ENCODE measurements around the gene FKBP5. TPM values are rescaled to one million over a fixed set of nuclear protein-coding genes. Genes with fewer than 3 reads are reported as not detected.

FKBP5 gene
- total RNA-seq, 1 experiment from 2014 or later: 14.3 TPM

- Mint-ChIP-seq H3K36me3 (ENCODE audit: insufficient read depth, unreplicated experiment) (no peaks in the 10 kb centered on the region), H3K27me3 (ENCODE audit: unreplicated experiment) (peaks cover 59% of the 10 kb centered on the region), H3K4me1 (ENCODE audit: low read depth, unreplicated experiment) (peaks cover 8% of the 10 kb centered on the region), H3K4me3 (ENCODE audit: low read depth, unreplicated experiment) (no peak overlapping the region), H3K27ac (ENCODE audit: unreplicated experiment) (no peak overlapping the region), H3K9me3 (ENCODE audit: low read depth, unreplicated experiment) (no peaks in the 10 kb centered on the region)
- DNase-seq: no peak
- no TSS peak for BruUV-seq (replicated peaks)
- TF ChIP-seq CTCF (IDR thresholded peaks at IDR 0.05; ENCODE audit: unreplicated experiment): no peak
- CTCF ChIA-PET: interaction anchor here (0.5 kb wide), 1 partner anchor 118 kb away, joined by 3 read pairs; no protein-coding TSS in a partner anchor
- intact Hi-C loops (cut with micrococcal nuclease; ENCODE audit: unreplicated experiment): loop anchor here (10.0 kb wide), 1 partner anchor 264 kb away; the partner anchor contains the start of gene DEF6
Measured at GRCh38 chr6:35558571-35558970, 130.1 kb downstream of the FKBP5 start.

DNA sequence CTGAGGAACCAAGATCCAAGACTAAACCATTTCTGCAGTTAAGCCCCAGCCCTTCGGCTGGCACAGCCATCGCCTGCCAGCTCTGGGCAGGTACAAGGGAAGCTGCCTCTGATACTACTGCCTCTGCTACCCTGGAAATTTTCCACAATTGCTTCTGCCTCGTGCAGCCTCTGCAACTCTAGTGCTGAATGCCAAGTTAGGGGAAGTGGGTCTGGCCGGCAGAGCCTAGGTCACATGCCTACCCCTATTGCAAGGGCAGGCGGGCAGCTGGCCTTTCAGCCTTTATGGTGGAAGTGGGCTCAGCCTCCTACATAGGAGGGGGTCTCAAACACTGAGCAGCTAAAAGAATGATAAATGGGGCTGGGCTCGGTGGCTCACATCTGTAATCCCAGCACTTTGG lies 131.5 kb downstream of the FKBP5 start:
- CTCF ChIA-PET: interaction anchor here (0.6 to 0.8 kb wide), 2 partner anchors 10 to 79 kb away, joined by 3 read pairs; no protein-coding TSS in a partner anchor
- intact Hi-C loops (cut with micrococcal nuclease; ENCODE audit: unreplicated experiment): loop anchor here (10.0 kb wide), 1 partner anchor 262 kb away; the partner anchor contains the start of gene DEF6
- H3K4me1 Mint-ChIP-seq (ENCODE audit: low read depth, unreplicated experiment): peaks cover 8% of the 10 kb centered on the region
- BruUV-seq (replicated peaks): no TSS peak
- no peak for TF ChIP-seq CTCF (IDR thresholded peaks at IDR 0.05; ENCODE audit: unreplicated experiment)
- no peak overlapping the region for H3K27ac Mint-ChIP-seq (ENCODE audit: unreplicated experiment)
- DNase-seq: no peak
- H3K9me3 Mint-ChIP-seq (ENCODE audit: low read depth, unreplicated experiment): no peaks in the 10 kb centered on the region
- H3K36me3 Mint-ChIP-seq (ENCODE audit: insufficient read depth, unreplicated experiment): no peaks in the 10 kb centered on the region
- H3K27me3 Mint-ChIP-seq (ENCODE audit: unreplicated experiment): peaks cover 45% of the 10 kb centered on the region
- no peak overlapping the region for H3K4me3 Mint-ChIP-seq (ENCODE audit: low read depth, unreplicated experiment)

DNA sequence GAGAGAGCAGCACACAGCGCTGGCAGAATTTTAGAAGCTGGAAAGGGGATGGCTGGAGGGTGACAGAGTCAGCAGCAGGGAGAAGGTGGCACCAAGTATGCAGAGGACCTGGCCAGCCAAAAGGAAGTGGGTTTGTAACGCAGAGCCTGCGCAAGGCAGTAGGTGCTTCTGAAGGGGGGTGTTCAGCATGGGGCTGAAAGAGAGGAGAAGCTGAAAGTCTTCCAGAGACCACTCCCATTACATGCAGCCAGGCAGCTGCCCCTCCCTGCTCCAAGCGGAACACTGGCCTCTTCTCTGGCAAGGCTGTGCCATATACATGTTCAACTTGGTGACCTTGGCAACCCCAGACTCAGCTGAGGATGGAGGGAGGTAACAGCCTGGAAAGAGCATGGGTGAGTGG lies 133.9 kb downstream of the FKBP5 start:
- CTCF ChIA-PET: no interaction called here
- Mint-ChIP-seq H3K4me3 (ENCODE audit: low read depth, unreplicated experiment) (no peak overlapping the region), H3K27ac (ENCODE audit: unreplicated experiment) (no peak overlapping the region), H3K36me3 (ENCODE audit: insufficient read depth, unreplicated experiment) (no peaks in the 10 kb centered on the region), H3K27me3 (ENCODE audit: unreplicated experiment) (peaks cover 29% of the 10 kb centered on the region), H3K4me1 (ENCODE audit: low read depth, unreplicated experiment) (peaks cover 5% of the 10 kb centered on the region), H3K9me3 (ENCODE audit: low read depth, unreplicated experiment) (no peaks in the 10 kb centered on the region)
- TF ChIP-seq CTCF (IDR thresholded peaks at IDR 0.05; ENCODE audit: unreplicated experiment): no peak
- no peak for DNase-seq
- intact Hi-C loops (cut with micrococcal nuclease; ENCODE audit: unreplicated experiment): loop anchor here (10.0 kb wide), 1 partner anchor 260 kb away; the partner anchor contains the start of gene DEF6
- no TSS peak for BruUV-seq (replicated peaks)

- DNase-seq: no peak
- BruUV-seq (replicated peaks): no TSS peak
- CTCF ChIA-PET: interaction anchor here (1.5 kb wide), 1 partner anchor 22 kb away, joined by 3 read pairs; no protein-coding TSS in a partner anchor
- H3K27ac Mint-ChIP-seq (ENCODE audit: unreplicated experiment): no peak overlapping the region
- TF ChIP-seq CTCF (IDR thresholded peaks at IDR 0.05; ENCODE audit: unreplicated experiment): no peak
- H3K4me3 Mint-ChIP-seq (ENCODE audit: low read depth, unreplicated experiment): no peak overlapping the region
- H3K27me3 Mint-ChIP-seq (ENCODE audit: unreplicated experiment): peaks cover 20% of the 10 kb centered on the region
- intact Hi-C loops (cut with micrococcal nuclease; ENCODE audit: unreplicated experiment): loop anchor here (10.0 kb wide), 1 partner anchor 259 kb away; the partner anchor contains the start of gene DEF6
- no peaks in the 10 kb centered on the region for H3K9me3 Mint-ChIP-seq (ENCODE audit: low read depth, unreplicated experiment)
- no peaks in the 10 kb centered on the region for H3K4me1 Mint-ChIP-seq (ENCODE audit: low read depth, unreplicated experiment)
- no peaks in the 10 kb centered on the region for H3K36me3 Mint-ChIP-seq (ENCODE audit: insufficient read depth, unreplicated experiment)
Measured at GRCh38 chr6:35553315-35553714, 135.4 kb downstream of the FKBP5 start.
